Adipocyte (in vitro differentiated cells): Measurements from ENCODE around the gene HLX.

ENCODE experiments used
- DNase-seq: peaks from one replicate; pipeline ENCODE4 v3.0.0-alpha.2; 2015; ENCODE audit warnings: low read depth
- H3K27me3 ChIP-seq: replicated peaks from 2 replicates; pipeline ENCODE4 v1.7.0; 2013; ENCODE audit warnings: mild to moderate bottlenecking, low read length, moderate library complexity; ENCODE audit not compliant: control insufficient read depth, insufficient read depth
- H3K36me3 ChIP-seq: 2 replicates; pipeline ENCODE4 v1.7.0; 2013; ENCODE audit warnings: low read length, mild to moderate bottlenecking, moderate library complexity; ENCODE audit not compliant: control insufficient read depth, insufficient read depth, severe bottlenecking
- H3K4me1 ChIP-seq: 2 replicates; pipeline ENCODE4 v1.7.0; 2013; ENCODE audit warnings: mild to moderate bottlenecking, low read length, moderate library complexity; ENCODE audit not compliant: control insufficient read depth, insufficient read depth
- H3K4me3 ChIP-seq: 2 replicates; pipeline ENCODE4 v1.7.0; 2013; ENCODE audit warnings: mild to moderate bottlenecking, low read length, moderate library complexity
- H3K9ac ChIP-seq: 2 replicates; pipeline ENCODE4 v1.7.0; 2013; ENCODE audit warnings: mild to moderate bottlenecking, low read length, moderate library complexity
- H3K9me3 ChIP-seq: 2 replicates; pipeline ENCODE4 v1.7.0; 2013; ENCODE audit warnings: mild to moderate bottlenecking, low read length, moderate library complexity; ENCODE audit not compliant: control insufficient read depth

HLX gene

DNA sequence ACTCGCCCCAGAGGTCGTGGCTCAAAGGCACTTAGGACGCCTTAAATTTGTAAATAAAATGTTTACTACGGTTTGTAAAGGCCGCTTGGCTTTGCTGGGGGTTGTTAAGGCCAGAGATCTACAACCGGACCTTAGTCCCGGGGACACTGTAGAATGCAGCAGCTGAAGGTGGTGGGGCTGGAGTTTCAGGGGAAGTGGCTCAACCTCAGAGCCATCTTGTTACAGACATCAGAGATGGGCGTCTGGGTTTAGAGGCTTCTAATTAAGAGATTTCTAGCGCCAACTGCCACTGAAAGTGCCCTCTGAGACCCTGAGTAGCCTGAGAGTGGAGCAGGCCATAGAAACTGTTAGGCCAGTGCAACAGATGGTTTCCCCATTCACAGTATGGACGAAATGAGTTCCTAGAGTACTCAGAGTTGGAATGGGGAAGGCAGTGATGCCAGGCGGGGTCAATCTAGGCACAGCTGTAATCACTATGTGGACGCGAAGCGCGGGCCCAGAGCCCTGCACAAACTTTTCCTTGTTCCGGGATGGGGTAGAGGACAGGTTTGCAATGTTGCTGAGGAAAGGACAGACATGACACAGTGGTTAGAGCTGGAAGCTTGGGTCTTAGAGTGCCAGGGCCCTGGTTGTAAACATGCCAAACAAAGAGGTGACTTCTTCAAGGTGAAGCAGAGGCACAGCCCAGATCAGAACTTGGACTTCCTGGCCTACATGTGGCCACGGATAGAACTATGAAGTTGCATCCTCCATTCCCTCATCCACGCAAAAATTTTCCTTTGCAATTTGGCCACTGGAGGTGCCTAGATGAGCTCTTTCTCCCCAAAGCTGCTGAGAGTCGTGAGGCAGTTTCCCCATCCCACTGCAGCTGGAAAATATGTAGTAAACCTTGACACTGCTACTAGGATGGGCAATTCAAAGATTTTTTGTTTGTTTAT is 6.0 kb downstream of the HLX start:
- peaks cover 24% of the 10 kb centered on the region for H3K27me3 ChIP-seq
- H3K9me3 ChIP-seq = no peaks in the 10 kb centered on the region
- peaks cover 19% of the 10 kb centered on the region for H3K4me1 ChIP-seq
- no peak overlapping the region for H3K9ac ChIP-seq
- H3K36me3 ChIP-seq = peaks cover 19% of the 10 kb centered on the region
- no peak for DNase-seq
- H3K4me3 ChIP-seq = no peak overlapping the region

DNA sequence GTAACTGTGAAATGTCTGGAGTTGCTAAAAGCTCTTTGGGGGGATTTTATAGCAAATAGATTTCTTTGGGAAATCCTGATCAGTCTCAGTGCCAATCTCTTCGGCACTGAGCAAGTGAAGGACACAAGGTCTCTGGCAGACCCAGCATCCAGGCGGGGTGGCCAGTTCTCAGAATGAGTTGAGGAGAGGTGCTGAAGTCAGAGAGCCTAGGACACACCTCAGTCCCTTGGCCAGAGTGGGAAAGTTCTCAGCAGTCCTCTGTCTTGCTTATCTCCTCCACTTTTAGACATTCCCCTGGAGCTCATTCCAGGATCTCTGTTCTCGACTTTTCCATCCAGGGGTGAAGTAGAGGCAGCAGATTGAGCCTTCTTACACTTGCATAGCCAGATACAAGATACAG is 6.7 kb downstream of the HLX start:
- Histone ChIP-seq H3K4me3 (no peak overlapping the region), H3K9ac (no peak overlapping the region), H3K9me3 (peaks cover under 1% of the 10 kb centered on the region), H3K27me3 (peaks cover 32% of the 10 kb centered on the region), H3K4me1 (peaks cover 15% of the 10 kb centered on the region), H3K36me3 (peaks cover 19% of the 10 kb centered on the region)
- DNase-seq = no peak

GRCh38 chr1:220886470-220887201 is 7.4 kb downstream of the HLX start:
- Histone ChIP-seq H3K4me1 (peaks cover 15% of the 10 kb centered on the region), H3K4me3 (no peak overlapping the region), H3K27me3 (peaks cover 38% of the 10 kb centered on the region), H3K9me3 (peaks cover 8% of the 10 kb centered on the region), H3K9ac (no peak overlapping the region), H3K36me3 (peaks cover 19% of the 10 kb centered on the region)
- no peak for DNase-seq

GRCh38 chr1:220887202-220887519 is 7.9 kb downstream of the HLX start:
- H3K4me3 ChIP-seq = no peak overlapping the region
- peaks cover 8% of the 10 kb centered on the region for H3K9me3 ChIP-seq
- no peak for DNase-seq
- peaks cover 19% of the 10 kb centered on the region for H3K36me3 ChIP-seq
- H3K9ac ChIP-seq = no peak overlapping the region
- peaks cover 43% of the 10 kb centered on the region for H3K27me3 ChIP-seq
- peaks cover 11% of the 10 kb centered on the region for H3K4me1 ChIP-seq

- Histone ChIP-seq H3K9me3 (peaks cover 8% of the 10 kb centered on the region), H3K4me3 (peak overlapping the region; percentile 49), H3K27me3 (peaks cover 50% of the 10 kb centered on the region), H3K36me3 (peaks cover 19% of the 10 kb centered on the region), H3K4me1 (peaks cover 5% of the 10 kb centered on the region), H3K9ac (no peak overlapping the region)
- peak; percentile 36 for DNase-seq
These were observed 8.5 kb downstream of the HLX start for GRCh38 chr1:220887520-220888416.

GRCh38 chr1:220888417-220888986 is 9.3 kb downstream of the HLX start:
- no peak for DNase-seq
- H3K4me3 ChIP-seq = no peak overlapping the region
- H3K4me1 ChIP-seq = peaks cover 4% of the 10 kb centered on the region
- H3K36me3 ChIP-seq = peaks cover 19% of the 10 kb centered on the region
- H3K9ac ChIP-seq = no peak overlapping the region
- peaks cover 8% of the 10 kb centered on the region for H3K9me3 ChIP-seq
- peaks cover 57% of the 10 kb centered on the region for H3K27me3 ChIP-seq

- peaks cover 8% of the 10 kb centered on the region for H3K9me3 ChIP-seq
- peaks cover 65% of the 10 kb centered on the region for H3K27me3 ChIP-seq
- no peak for DNase-seq
- peaks cover 11% of the 10 kb centered on the region for H3K4me1 ChIP-seq
- no peak overlapping the region for H3K9ac ChIP-seq
- no peak overlapping the region for H3K4me3 ChIP-seq
- H3K36me3 ChIP-seq = peaks cover 13% of the 10 kb centered on the region
These were observed 10.1 kb downstream of the HLX start for GRCh38 chr1:220889333-220889732.

- Histone ChIP-seq H3K9me3 (peaks cover 9% of the 10 kb centered on the region), H3K4me3 (no peak overlapping the region), H3K27me3 (peaks cover 69% of the 10 kb centered on the region), H3K4me1 (peaks cover 13% of the 10 kb centered on the region), H3K36me3 (peaks cover 8% of the 10 kb centered on the region), H3K9ac (no peak overlapping the region)
- no peak for DNase-seq
These were observed 10.6 kb downstream of the HLX start for GRCh38 chr1:220889848-220890287.

- no peak for DNase-seq
- peaks cover 13% of the 10 kb centered on the region for H3K4me1 ChIP-seq
- no peak overlapping the region for H3K4me3 ChIP-seq
- H3K9ac ChIP-seq = no peak overlapping the region
- H3K27me3 ChIP-seq = peaks cover 77% of the 10 kb centered on the region
- peaks cover under 1% of the 10 kb centered on the region for H3K36me3 ChIP-seq
- peaks cover 15% of the 10 kb centered on the region for H3K9me3 ChIP-seq
These were observed 11.4 kb downstream of the HLX start for GRCh38 chr1:220890602-220891001.

- H3K36me3 ChIP-seq = no peaks in the 10 kb centered on the region
- no peak overlapping the region for H3K9ac ChIP-seq
- H3K27me3 ChIP-seq = peaks cover 79% of the 10 kb centered on the region
- peaks cover 15% of the 10 kb centered on the region for H3K9me3 ChIP-seq
- H3K4me1 ChIP-seq = peaks cover 13% of the 10 kb centered on the region
- DNase-seq = no peak
- no peak overlapping the region for H3K4me3 ChIP-seq
These were observed 12.2 kb downstream of the HLX start for GRCh38 chr1:220891224-220892085.
